A673 (cell line): ENCODE data around the gene RYK. TPM values are rescaled to one million over a fixed set of nuclear protein-coding genes. Genes with fewer than 3 reads are reported as not detected.

ENCODE experiments used
- BruUV-seq: library from RNA; stranded (reverse); fragments of 400-500 nt; replicated peaks from 2 replicates; lab custom pipeline; 2021; lab: Mats Ljungman, UMichigan
- CTCF ChIA-PET: fragments of 300-600 bp; sonication (Branson Sonifier 250); formaldehyde crosslinking; loops from one replicate; lab custom pipeline; 2022; ENCODE audit warnings: antibody characterized with exemption; lab: Charles Lee
- POLR2A ChIA-PET: fragments of 300-600 bp; sonication (Branson Sonifier 250); formaldehyde crosslinking; loops from one replicate; lab custom pipeline; 2022; ENCODE audit warnings: antibody characterized with exemption; ENCODE audit not compliant: low non-redundant PET; lab: Charles Lee
- DNase-seq: peaks from one replicate; pipeline ENCODE4 v3.0.0-alpha.2; 2015; ENCODE audit warnings: low spot score
- H3K27ac ChIP-seq: fragments of 200-600 bp; sonication (generic); 2 replicates; pipeline ENCODE4 v1.5.1; 2016; ENCODE audit warnings: mixed run types, low read depth, mild to moderate bottlenecking, mixed read lengths, antibody characterized with exemption, low read length; ENCODE audit not compliant: poor library complexity, severe bottlenecking
- H3K27me3 ChIP-seq: fragments of 200-600 bp; sonication (generic); replicated peaks from 2 replicates; pipeline ENCODE4 v1.6.1; 2017; ENCODE audit warnings: mixed run types, low read depth, mild to moderate bottlenecking, mixed read lengths, antibody characterized with exemption, low read length; ENCODE audit not compliant: insufficient read depth, poor library complexity
- H3K36me3 ChIP-seq: fragments of 200-600 bp; sonication (generic); 2 replicates; pipeline ENCODE4 v1.6.1; 2016; ENCODE audit warnings: mixed run types, mild to moderate bottlenecking, mixed read lengths, antibody characterized with exemption, low read length; ENCODE audit not compliant: insufficient read depth, poor library complexity, severe bottlenecking
- H3K4me1 ChIP-seq: fragments of 200-600 bp; sonication (generic); 2 replicates; pipeline ENCODE4 v1.6.1; 2017; ENCODE audit warnings: mixed run types, mild to moderate bottlenecking, mixed read lengths, antibody characterized with exemption, low read length; ENCODE audit not compliant: insufficient read depth, poor library complexity, severe bottlenecking
- H3K4me3 ChIP-seq: fragments of 200-600 bp; sonication (generic); 2 replicates; pipeline ENCODE4 v1.5.1; 2016; ENCODE audit warnings: low read depth, mixed run types, mild to moderate bottlenecking, mixed read lengths, low read length; ENCODE audit not compliant: poor library complexity, severe bottlenecking
- H3K9me3 ChIP-seq: fragments of 200-600 bp; sonication (generic); 2 replicates; pipeline ENCODE4 v1.6.1; 2016; ENCODE audit warnings: mixed run types, low read depth, mild to moderate bottlenecking, mixed read lengths, antibody characterized with exemption, low read length; ENCODE audit not compliant: poor library complexity, severe bottlenecking
- CTCF ChIP-seq: fragments of 300-800, 200-600 bp; sonication (generic); conservative IDR thresholded peaks from 2 replicates; pipeline ENCODE4 v1.5.1; 2017; ENCODE audit warnings: low read depth, mild to moderate bottlenecking, antibody characterized with exemption, low read length, moderate library complexity, mixed read lengths
- EZH2 ChIP-seq: fragments of 200-600 bp; sonication (generic); IDR thresholded peaks from 2 replicates; pipeline ENCODE4 v1.6.1; 2017; ENCODE audit warnings: borderline replicate concordance, low read depth, mild to moderate bottlenecking, mixed read lengths, antibody characterized with exemption, low read length; ENCODE audit not compliant: poor library complexity, severe bottlenecking
- intact Hi-C: fragments of 100-400 bp; cut with micrococcal nuclease; formaldehyde crosslinking; loops from one replicate; pipeline ENCODE4 v1.10.0; 2022; ENCODE audit not compliant: unreplicated experiment
- total RNA-seq: library from RNA; stranded (reverse); gene quantifications from 2 replicates; pipeline ENCODE4 v1.2.3, GENCODE V29; 2021

Gene RYK
- total RNA-seq, 1 experiment from 2014 or later = 47.8 TPM

- Histone ChIP-seq H3K27me3 (no peaks in the 10 kb centered on the region), H3K4me1 (no peaks in the 10 kb centered on the region), H3K27ac (no peak overlapping the region), H3K4me3 (no peak overlapping the region), H3K36me3 (no peaks in the 10 kb centered on the region), H3K9me3 (no peaks in the 10 kb centered on the region)
- no peak for TF ChIP-seq CTCF
- no peak for TF ChIP-seq EZH2
- DNase-seq = no peak
- ChIA-PET POLR2A (no interaction called here), CTCF (no interaction called here)
- intact Hi-C loops = no loop called here
- no TSS peak for BruUV-seq
Observed at GRCh38 chr3:134111616-134112015, 139.0 kb downstream of the RYK start.

GRCh38 chr3:134110963-134111362, 139.7 kb downstream of the RYK start:
- no peaks in the 10 kb centered on the region for H3K27me3 ChIP-seq
- intact Hi-C loops = no loop called here
- H3K36me3 ChIP-seq = no peaks in the 10 kb centered on the region
- POLR2A ChIA-PET = no interaction called here
- DNase-seq = no peak
- H3K27ac ChIP-seq = no peak overlapping the region
- no peak overlapping the region for H3K4me3 ChIP-seq
- CTCF ChIA-PET = no interaction called here
- no peaks in the 10 kb centered on the region for H3K9me3 ChIP-seq
- TF ChIP-seq EZH2 (no peak), CTCF (no peak)
- BruUV-seq = no TSS peak
- H3K4me1 ChIP-seq = no peaks in the 10 kb centered on the region

Other genes starting within 250 kb of the RYK start
- not detected in 2 replicates for gene SLCO2A1, start 220.9 kb downstream of the RYK start, total RNA-seq
- 38.9 and 59.6 TPM in 2 replicates for gene AMOTL2, start 123.6 kb upstream of the RYK start, total RNA-seq
- gene ANAPC13, start 235.1 kb upstream of the RYK start, total RNA-seq = 60.2 and 69.7 TPM in 2 replicates
- gene CEP63, start 235.2 kb upstream of the RYK start, total RNA-seq = 29.2 and 31.8 TPM in 2 replicates